ENCODE data around the gene DNMT3A.
A peak's percentile ranks its signal among the peaks of the same experiment; 100 is the strongest.

Gene DNMT3A

GRCh38 chr2:25341753-25342371, at the start of gene DNMT3A:
Gene DNMT3A, minus strand, starts transcription at chr2:25341925. Its CDS starts 27,941 bp downstream, at chr2:25313984.
- DNase-seq (ENCODE audit: low read depth, low spot score) = no peak

- DNase-seq (ENCODE audit: low read depth, low spot score) = no peak
Measured at GRCh38 chr2:25389161-25389560, 47.4 kb upstream of the DNMT3A start.

GRCh38 chr2:25388491-25388890, 46.8 kb upstream of the DNMT3A start:
- no peak for DNase-seq (ENCODE audit: low read depth, low spot score)

GRCh38 chr2:25387876-25388449, 46.2 kb upstream of the DNMT3A start:
- no peak for DNase-seq (ENCODE audit: low read depth, low spot score)

- no peak for DNase-seq (ENCODE audit: low read depth, low spot score)
Measured at GRCh38 chr2:25386971-25387875, 45.5 kb upstream of the DNMT3A start.

- DNase-seq (ENCODE audit: low read depth, low spot score) = no peak
Measured at GRCh38 chr2:25385910-25386309, 44.2 kb upstream of the DNMT3A start.

GRCh38 chr2:25383806-25384205, 42.1 kb upstream of the DNMT3A start:
- no peak for DNase-seq (ENCODE audit: low read depth, low spot score)

GRCh38 chr2:25381502-25381901, 39.8 kb upstream of the DNMT3A start:
- no peak for DNase-seq (ENCODE audit: low read depth, low spot score)

GRCh38 chr2:25380586-25381375, 39.1 kb upstream of the DNMT3A start:
- DNase-seq (ENCODE audit: low read depth, low spot score) = no peak

- DNase-seq (ENCODE audit: low read depth, low spot score) = no peak
Measured at GRCh38 chr2:25380023-25380422, 38.3 kb upstream of the DNMT3A start.

- no peak for DNase-seq (ENCODE audit: low read depth, low spot score)
Measured at GRCh38 chr2:25379535-25379934, 37.8 kb upstream of the DNMT3A start.

- no peak for DNase-seq (ENCODE audit: low read depth, low spot score)
Measured at GRCh38 chr2:25378731-25379490, 37.2 kb upstream of the DNMT3A start.

GRCh38 chr2:25377822-25378421, 36.2 kb upstream of the DNMT3A start:
- no peak for DNase-seq (ENCODE audit: low read depth, low spot score)

- peak; percentile 83 for DNase-seq (ENCODE audit: low read depth, low spot score)
Measured at GRCh38 chr2:25376750-25377621, 35.3 kb upstream of the DNMT3A start.

- DNase-seq (ENCODE audit: low read depth, low spot score) = no peak
Measured at GRCh38 chr2:25375989-25376545, 34.3 kb upstream of the DNMT3A start.

GRCh38 chr2:25375371-25375988, 33.8 kb upstream of the DNMT3A start:
- no peak for DNase-seq (ENCODE audit: low read depth, low spot score)

GRCh38 chr2:25374827-25375226, 33.1 kb upstream of the DNMT3A start:
- no peak for DNase-seq (ENCODE audit: low read depth, low spot score)

- DNase-seq (ENCODE audit: low read depth, low spot score) = no peak
Measured at GRCh38 chr2:25374411-25374810, 32.7 kb upstream of the DNMT3A start.
